Loucy (cell line): Measurements from ENCODE around the gene DNAJA3.

Experiments
- H2AFZ ChIP-seq: fragments of 200-600 bp; sonication (generic); 2 replicates; pipeline ENCODE4 v1.6.0; 2016; ENCODE audit warnings: antibody characterized with exemption, mild to moderate bottlenecking, low read length, moderate library complexity
- H3F3A ChIP-seq: fragments of 200-600 bp; 2 replicates; pipeline ENCODE4 v1.6.0; 2016; ENCODE audit warnings: antibody characterized with exemption, low read depth, mild to moderate bottlenecking
- H3K27me3 ChIP-seq: fragments of 200-600 bp; sonication (generic); 2 replicates; pipeline ENCODE4 v1.6.1; 2014; ENCODE audit warnings: low read length, mild to moderate bottlenecking; ENCODE audit not compliant: insufficient read depth, poor library complexity, severe bottlenecking
- H3K36me3 ChIP-seq: fragments of 200-600 bp; sonication (generic); 2 replicates; pipeline ENCODE4 v1.6.1; 2016; ENCODE audit warnings: low read length; ENCODE audit not compliant: insufficient read depth
- H3K4me1 ChIP-seq: fragments of 200-600 bp; sonication (generic); 2 replicates; pipeline ENCODE4 v1.5.1; 2014; ENCODE audit warnings: low read length, mild to moderate bottlenecking; ENCODE audit not compliant: insufficient read depth, poor library complexity, severe bottlenecking
- H3K4me2 ChIP-seq: fragments of 200-600 bp; sonication (generic); 2 replicates; pipeline ENCODE4 v1.6.0; 2014; ENCODE audit warnings: antibody characterized with exemption, low read length, low read depth, mild to moderate bottlenecking; ENCODE audit not compliant: poor library complexity, severe bottlenecking
- H3K4me3 ChIP-seq: fragments of 200-600 bp; sonication (generic); 2 replicates; pipeline ENCODE4 v1.5.1; 2014; ENCODE audit warnings: low read length, mild to moderate bottlenecking, mixed read lengths; ENCODE audit not compliant: poor library complexity, severe bottlenecking
- H3K79me2 ChIP-seq: fragments of 200-600 bp; sonication (generic); 2 replicates; pipeline ENCODE4 v1.6.1; 2014; ENCODE audit warnings: low read length; ENCODE audit not compliant: insufficient read depth
- H3K9ac ChIP-seq: fragments of 200-600 bp; sonication (generic); 2 replicates; pipeline ENCODE4 v1.6.0; 2014; ENCODE audit warnings: mild to moderate bottlenecking, low read depth, low read length, moderate library complexity; ENCODE audit not compliant: poor library complexity, severe bottlenecking
- H3K9me2 ChIP-seq: fragments of 200-600 bp; sonication (generic); replicated peaks from 2 replicates; pipeline ENCODE4 v1.6.1; 2016; ENCODE audit warnings: low read depth, low read length, mixed read lengths
- H3K9me3 ChIP-seq: fragments of 200-600 bp; sonication (generic); 2 replicates; pipeline ENCODE4 v1.6.1; 2014; ENCODE audit warnings: mild to moderate bottlenecking, antibody characterized with exemption, low read length, low read depth; ENCODE audit not compliant: insufficient read depth
- H4K20me1 ChIP-seq: fragments of 200-600 bp; sonication (generic); 2 replicates; pipeline ENCODE4 v1.6.0; 2014; ENCODE audit warnings: antibody characterized with exemption, low read length, mild to moderate bottlenecking; ENCODE audit not compliant: insufficient read depth, poor library complexity, severe bottlenecking
- CTCF ChIP-seq: fragments of 200-600 bp; sonication (generic); conservative IDR thresholded peaks from 2 replicates; pipeline ENCODE4 v1.5.1; 2014; ENCODE audit warnings: mild to moderate bottlenecking, antibody characterized with exemption, low read length
- EZH2phosphoT487 ChIP-seq: fragments of 200-600 bp; IDR thresholded peaks from 2 replicates; pipeline ENCODE4 v1.6.1; 2018; ENCODE audit warnings: antibody characterized with exemption, mild to moderate bottlenecking, moderate library complexity, borderline replicate concordance

Gene DNAJA3

GRCh38 chr16:4452674-4453073 lies 27.0 kb downstream of the DNAJA3 start:
- H3K27me3 ChIP-seq, result no peaks in the 10 kb centered on the region
- no peaks in the 10 kb centered on the region for H3K79me2 ChIP-seq
- H3K9me2 ChIP-seq, result no peaks in the 10 kb centered on the region
- H3K9ac ChIP-seq, result no peak overlapping the region
- no peaks in the 10 kb centered on the region for H4K20me1 ChIP-seq
- H2AFZ ChIP-seq, result no peak overlapping the region
- H3K36me3 ChIP-seq, result no peaks in the 10 kb centered on the region
- no peaks in the 10 kb centered on the region for H3F3A ChIP-seq
- H3K9me3 ChIP-seq, result no peaks in the 10 kb centered on the region
- no peaks in the 10 kb centered on the region for H3K4me1 ChIP-seq
- no peak overlapping the region for H3K4me3 ChIP-seq
- no peak for TF ChIP-seq CTCF
- no peak for TF ChIP-seq EZH2phosphoT487
- H3K4me2 ChIP-seq, result no peak overlapping the region

- Histone ChIP-seq H3K4me2 (no peak overlapping the region), H3K27me3 (no peaks in the 10 kb centered on the region), H3K9ac (no peak overlapping the region), H3K79me2 (no peaks in the 10 kb centered on the region), H2AFZ (no peak overlapping the region), H3K9me3 (no peaks in the 10 kb centered on the region), H4K20me1 (no peaks in the 10 kb centered on the region), H3K4me1 (no peaks in the 10 kb centered on the region), H3K9me2 (no peaks in the 10 kb centered on the region), H3K36me3 (no peaks in the 10 kb centered on the region), H3F3A (no peaks in the 10 kb centered on the region), H3K4me3 (no peak overlapping the region)
- no peak for TF ChIP-seq EZH2phosphoT487
- no peak for TF ChIP-seq CTCF
Observed at GRCh38 chr16:4454623-4455022, 29.0 kb downstream of the DNAJA3 start.

- Histone ChIP-seq H3K36me3 (no peaks in the 10 kb centered on the region), H3K4me2 (no peak overlapping the region)
Observed at GRCh38 chr16:4455081-4455480, 29.4 kb downstream of the DNAJA3 start.

More at GRCh38 chr16:4455081-4455480, 29.4 kb downstream of the DNAJA3 start:
- Histone ChIP-seq H2AFZ (no peak overlapping the region), H3K9me3 (no peaks in the 10 kb centered on the region), H3K4me3 (no peak overlapping the region), H3K4me1 (no peaks in the 10 kb centered on the region), H3K9me2 (no peaks in the 10 kb centered on the region), H3K79me2 (no peaks in the 10 kb centered on the region), H3F3A (no peaks in the 10 kb centered on the region), H4K20me1 (no peaks in the 10 kb centered on the region), H3K9ac (no peak overlapping the region), H3K27me3 (no peaks in the 10 kb centered on the region)
- TF ChIP-seq EZH2phosphoT487 (no peak), CTCF (no peak)
